SIG-M5 treated with dmso at 0.1 percent for 504 hours (cell line): ENCODE results near the gene CLEC11A.
"Not testable (repeated sequence)": the region's sequence is repeated elsewhere in the genome, so short reads cannot be mapped to it uniquely, and the experiment has no call there.

ENCODE experiments used
- DNase-seq: peaks from one replicate; lab custom pipeline; 2025; ENCODE audit not compliant: unreplicated experiment; lab: John Stamatoyannopoulos, UW

CLEC11A gene

DNA sequence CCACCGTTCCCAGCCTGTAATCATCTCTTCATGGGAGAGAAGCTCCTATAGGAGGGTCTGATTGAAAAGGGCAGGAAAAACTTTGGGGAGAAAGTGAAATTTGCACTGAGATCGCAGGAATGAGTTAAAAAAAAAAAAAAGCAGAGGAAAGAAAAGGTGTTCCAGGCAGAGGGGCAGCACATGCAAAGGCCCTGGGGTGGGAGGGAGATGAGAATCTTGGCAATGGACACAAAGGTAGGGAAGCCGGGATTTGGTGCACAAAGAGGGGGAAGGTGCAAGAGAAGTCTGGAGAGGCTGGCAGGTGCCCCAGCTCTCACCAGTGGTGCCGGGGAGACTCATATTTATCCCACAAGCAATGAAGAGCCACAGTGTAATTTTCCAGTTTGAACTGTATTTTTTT lies 30.7 kb downstream of the CLEC11A start:
- no peak for DNase-seq

- not testable (repeated sequence) for DNase-seq
Measured at GRCh38 chr19:50756244-50756643, 33.1 kb downstream of the CLEC11A start.

- not testable (repeated sequence) for DNase-seq
Measured at GRCh38 chr19:50757624-50758023, 34.5 kb downstream of the CLEC11A start.

DNA sequence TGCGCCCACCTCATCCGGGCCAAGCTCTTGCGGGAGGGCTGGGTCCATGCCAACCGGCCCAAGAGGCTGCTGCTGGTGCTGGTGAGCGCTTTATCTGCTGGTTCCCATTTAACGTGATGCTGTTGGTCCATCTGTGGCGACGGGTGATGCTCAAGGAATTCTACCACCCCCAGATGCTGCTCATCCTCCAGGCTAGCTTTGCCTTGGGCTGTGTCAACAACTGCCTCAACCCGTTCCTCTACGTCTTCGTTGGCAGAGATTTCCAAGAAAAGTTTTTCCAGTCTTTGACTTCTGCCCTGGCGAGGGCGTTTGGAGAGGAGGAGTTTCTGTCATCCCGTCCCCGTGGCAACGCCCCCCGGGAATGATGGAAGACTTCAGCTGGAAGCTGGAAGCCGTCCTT lies 35.9 kb downstream of the CLEC11A start:
- not testable (repeated sequence) for DNase-seq

DNA sequence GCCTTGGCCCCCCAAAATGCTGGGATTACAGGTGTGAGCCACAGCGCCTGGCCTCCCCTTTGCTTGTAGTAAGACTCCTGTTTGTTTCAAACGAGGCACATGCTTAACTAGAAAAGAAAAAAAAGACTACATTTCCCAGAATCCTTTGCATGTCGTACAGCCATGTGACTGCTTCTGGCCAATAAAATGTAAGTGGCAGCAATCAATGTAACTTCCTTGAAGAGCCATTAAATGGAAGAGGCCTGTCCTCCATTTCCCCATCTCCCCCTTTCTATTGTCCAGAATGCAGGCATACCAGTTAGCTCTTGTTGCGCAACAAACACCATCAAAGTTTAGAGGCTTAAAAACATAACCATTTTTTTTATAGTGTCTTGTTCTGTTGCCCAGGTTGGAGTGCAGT lies 36.7 kb downstream of the CLEC11A start:
- peak; percentile 25 for DNase-seq

GRCh38 chr19:50761501-50761900 lies 38.3 kb downstream of the CLEC11A start:
- not testable (repeated sequence) for DNase-seq

DNA sequence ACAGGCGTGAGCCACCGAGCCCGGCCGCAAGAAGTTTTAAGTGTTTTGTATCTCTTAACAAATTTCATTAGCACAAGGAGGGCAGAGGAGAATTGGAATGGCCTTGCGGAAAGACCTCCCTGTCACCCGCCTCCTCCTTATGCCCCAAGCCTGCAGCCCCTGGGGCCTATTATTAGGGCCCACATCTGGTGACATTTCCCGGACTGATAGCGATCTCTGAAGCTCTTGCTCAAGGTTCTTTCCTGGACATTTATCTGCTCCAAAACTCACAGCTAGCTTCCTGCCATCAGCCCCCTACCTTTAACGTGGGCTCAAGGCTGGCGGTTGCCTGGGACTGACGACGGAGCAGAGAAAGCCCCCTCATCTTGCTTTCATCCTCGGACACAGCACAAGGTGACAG lies 40.4 kb downstream of the CLEC11A start:
- not testable (repeated sequence) for DNase-seq

DNA sequence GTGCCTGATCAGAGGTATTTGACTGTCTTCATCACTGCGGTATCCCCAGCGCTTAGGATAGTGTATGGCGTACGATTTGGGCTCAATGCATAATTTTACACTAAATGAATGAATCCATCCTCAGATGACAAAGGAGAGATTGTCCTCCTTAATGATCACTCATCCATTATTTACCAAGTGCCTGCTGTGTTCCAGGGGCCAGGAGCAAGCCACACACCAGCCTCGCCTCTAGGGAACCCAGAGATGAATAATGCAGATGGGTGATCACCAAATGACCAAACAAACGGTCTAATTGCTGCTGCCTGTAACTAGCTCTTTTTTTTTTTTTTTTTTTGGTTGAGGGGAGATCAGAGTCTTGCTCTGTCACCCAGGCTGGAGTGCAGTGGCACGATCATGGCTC lies 41.2 kb downstream of the CLEC11A start:
- no peak for DNase-seq

- not testable (repeated sequence) for DNase-seq
Measured at GRCh38 chr19:50766746-50767145, 43.6 kb downstream of the CLEC11A start.

DNA sequence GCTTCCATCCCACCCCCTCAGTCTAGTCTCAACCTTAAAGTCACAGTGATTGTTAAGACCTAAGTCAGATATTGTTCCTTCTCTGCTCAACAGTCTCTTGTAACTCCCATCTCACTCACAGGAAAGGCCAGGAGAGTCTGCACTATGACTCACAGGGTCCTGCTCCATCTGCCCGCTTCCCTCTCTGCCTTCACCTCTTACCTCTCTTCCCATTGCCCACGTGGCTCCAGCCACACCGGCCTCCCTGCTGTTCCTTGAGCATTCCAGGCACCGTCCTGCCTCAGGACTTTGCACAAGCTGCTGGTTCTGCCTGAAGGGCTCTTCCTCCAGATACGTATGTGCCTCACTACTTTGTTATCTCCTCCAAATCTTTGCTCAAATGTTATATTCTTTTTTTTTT lies 44.1 kb downstream of the CLEC11A start:
- not testable (repeated sequence) for DNase-seq

GRCh38 chr19:50768277-50768676 lies 45.1 kb downstream of the CLEC11A start:
- DNase-seq: no peak

GRCh38 chr19:50770164-50770563 lies 47.0 kb downstream of the CLEC11A start, which contains the start of gene GPR32:
GPR32 (plus strand) TSS chr19:50770464; CDS start chr19:50770601, 137 bp downstream.
- DNase-seq: not testable (repeated sequence)

GRCh38 chr19:50770888-50771287 lies 47.7 kb downstream of the CLEC11A start:
- no peak for DNase-seq

- DNase-seq: peak; percentile 46
Measured at GRCh38 chr19:50772476-50772875, 49.3 kb downstream of the CLEC11A start.

DNA sequence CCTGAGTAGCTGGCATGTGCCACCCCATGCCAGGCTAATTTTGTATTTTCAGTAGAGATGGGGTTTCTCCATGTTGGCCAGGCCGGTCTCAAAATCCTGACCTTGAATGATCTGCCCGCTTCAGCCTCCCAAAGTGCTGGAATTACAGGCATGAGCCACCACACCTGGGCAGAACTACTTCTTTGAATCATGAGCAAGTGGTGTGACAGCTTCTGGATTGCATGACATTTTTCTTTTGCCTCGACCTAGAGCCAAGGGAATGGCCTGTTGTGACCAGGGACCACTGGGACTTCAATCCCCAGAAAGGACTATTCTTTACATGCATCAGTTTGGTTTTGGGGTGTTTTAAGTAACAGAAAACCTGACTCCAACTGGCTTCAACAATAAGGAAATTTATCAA lies 49.7 kb downstream of the CLEC11A start:
- not testable (repeated sequence) for DNase-seq

DNA sequence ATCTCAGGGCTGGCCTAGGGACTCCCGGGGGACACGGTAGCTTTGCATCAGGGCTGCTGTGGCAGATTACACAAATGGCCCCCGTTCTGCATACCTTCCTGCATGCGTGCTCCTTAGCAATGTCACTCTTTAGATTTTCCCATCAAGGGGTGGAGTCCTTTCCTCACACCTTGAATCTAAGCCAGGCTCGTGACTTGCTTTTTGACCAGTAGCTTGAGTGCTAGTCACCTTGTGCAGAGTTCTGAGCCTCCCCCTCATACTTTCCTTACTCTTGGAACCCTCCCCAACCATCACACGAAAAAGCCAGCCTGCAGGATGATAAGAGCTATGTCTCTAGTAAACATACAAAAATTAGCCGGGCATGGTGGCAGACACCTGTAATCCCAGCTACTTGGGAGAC lies 50.3 kb downstream of the CLEC11A start:
- DNase-seq: not testable (repeated sequence)
